GM18526 (cell line): ENCODE measurements around the gene PPIL6.

ENCODE experiments used
- POLR2A ChIP-seq: IDR thresholded peaks from 3 replicates; pipeline ENCODE4 v1.6.1; 2011; ENCODE audit not compliant: insufficient read length; ENCODE audit errors: extremely low read depth

The PPIL6 gene

DNA sequence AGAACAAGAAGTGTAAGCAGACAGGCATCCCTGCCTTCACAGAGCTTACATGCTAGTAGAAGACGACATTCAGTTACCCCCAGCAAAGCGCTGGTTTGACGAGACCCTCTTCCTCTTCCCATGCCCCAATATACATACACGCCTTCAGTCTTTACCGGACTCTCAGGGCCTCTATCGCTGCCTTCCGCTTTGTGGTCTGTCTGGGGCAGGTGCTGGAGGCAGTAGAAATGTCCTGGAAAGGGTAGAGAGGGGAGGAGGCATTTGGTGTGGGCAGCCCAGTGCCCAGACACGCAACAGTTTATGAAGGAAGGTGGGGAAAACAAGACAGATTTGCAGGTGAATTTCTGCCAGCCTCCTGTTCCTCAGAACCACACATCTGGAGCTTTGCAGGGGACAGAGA is 6.1 kb upstream of the PPIL6 start:
- TF ChIP-seq POLR2A: no peak

GRCh38 chr6:109446072-109446471 is 5.6 kb upstream of the PPIL6 start:
- no peak for TF ChIP-seq POLR2A

DNA sequence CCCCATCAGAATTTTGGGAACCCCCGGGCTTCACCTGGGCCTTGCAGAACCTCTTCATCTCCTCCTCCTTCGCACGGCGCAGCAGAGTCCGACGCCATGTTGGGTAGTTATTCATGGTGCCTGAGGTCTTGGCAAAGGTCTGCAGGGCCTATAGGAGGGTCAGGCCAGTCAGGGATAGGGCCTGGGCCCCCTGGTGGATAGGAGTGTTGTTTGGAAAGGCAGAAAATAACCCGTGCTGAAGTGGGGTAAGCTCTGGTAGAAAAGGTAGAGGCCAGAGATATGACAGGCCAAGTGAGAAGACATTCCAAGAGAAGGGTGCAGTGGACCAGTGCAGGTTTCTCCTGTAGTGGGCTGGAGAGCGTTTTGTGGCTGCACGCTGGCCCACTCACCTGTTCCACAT is 5.0 kb upstream of the PPIL6 start:
- no peak for TF ChIP-seq POLR2A

DNA sequence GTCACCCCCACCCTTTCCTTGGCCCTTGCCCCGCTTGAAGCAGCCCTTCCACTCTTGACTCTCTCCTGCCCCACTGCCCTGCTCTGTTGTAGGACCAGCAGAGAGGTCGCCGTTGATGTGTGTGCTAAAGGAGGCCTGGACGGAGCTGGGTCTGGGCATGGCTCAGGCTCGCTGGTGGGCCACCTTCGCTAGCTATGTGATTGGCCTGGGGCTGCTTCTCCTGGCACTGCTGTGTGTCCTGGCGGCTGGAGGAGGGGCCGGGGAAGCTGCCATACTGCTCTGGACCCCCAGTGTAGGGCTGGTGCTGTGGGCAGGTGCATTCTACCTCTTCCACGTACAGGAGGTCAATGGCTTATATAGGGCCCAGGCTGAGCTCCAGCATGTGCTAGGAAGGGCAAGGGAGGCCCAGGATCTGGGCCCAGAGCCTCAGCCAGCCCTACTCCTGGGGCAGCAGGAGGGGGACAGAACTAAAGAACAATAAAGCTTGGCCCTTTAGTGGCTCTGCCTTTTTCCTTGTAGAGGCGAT is 3.1 kb upstream of the PPIL6 start:
- no peak for TF ChIP-seq POLR2A

DNA sequence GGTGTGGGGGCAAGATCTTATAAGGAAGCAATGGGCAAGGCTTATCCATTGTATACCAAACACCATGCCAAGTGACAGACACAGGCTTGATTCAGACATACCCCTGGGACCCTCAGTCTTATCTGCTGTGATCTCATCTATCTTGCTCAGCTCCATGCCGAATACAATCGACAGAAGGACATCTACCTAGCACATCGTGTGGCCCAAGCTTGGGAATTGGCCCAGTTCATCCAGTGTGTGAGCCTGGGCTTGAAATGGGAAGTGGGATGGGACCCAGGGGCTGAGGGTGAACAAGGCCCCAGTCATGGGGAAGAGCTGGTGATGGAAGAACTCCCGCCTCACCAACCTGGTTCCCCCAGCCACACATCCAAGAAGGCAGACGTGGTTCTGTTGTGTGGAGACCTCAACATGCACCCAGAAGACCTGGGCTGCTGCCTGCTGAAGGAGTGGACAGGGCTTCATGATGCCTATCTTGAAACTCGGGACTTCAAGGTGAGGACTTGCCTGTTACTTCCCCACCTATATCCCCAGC is 2.0 kb upstream of the PPIL6 start:
- TF ChIP-seq POLR2A: no peak

DNA sequence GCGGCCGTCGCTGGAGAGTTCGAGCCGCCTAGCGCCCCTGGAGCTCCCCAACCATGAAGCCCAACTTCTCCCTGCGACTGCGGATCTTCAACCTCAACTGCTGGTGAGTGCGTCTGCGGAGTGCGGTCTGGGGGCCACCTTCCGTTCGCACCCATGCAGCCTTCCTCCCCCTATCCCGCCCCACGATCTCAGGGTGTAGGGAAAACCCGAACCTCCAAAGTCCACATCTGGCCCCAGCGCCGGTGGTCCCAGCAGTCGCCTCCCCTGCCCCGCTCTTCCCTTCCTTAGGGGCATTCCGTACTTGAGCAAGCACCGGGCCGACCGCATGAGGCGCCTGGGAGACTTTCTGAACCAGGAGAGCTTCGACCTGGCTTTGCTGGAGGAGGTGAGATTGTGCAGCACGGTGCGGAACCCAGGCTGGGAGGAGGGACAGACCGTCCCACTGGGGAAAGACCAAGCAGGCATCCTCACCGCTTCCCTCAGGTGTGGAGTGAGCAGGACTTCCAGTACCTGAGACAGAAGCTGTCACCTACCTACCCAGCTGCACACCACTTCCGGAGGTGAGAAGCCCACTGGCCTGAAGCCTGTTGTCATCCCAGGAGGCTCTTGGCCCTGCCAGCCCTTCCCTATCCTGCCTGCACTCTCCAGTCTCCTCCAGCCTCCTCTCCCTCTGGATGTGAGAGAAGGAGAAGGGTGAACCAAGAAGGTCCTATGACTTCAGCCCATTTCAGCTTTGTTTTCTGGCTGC is 815 bp upstream of the PPIL6 start:
- no peak for TF ChIP-seq POLR2A

GRCh38 chr6:109436041-109436440 is 4.4 kb downstream of the PPIL6 start:
- no peak for TF ChIP-seq POLR2A

GRCh38 chr6:109434456-109434855 is 6.0 kb downstream of the PPIL6 start:
- no peak for TF ChIP-seq POLR2A

GRCh38 chr6:109429496-109429895 is 10.9 kb downstream of the PPIL6 start:
- TF ChIP-seq POLR2A: no peak

- TF ChIP-seq POLR2A: no peak
Observed at GRCh38 chr6:109428889-109429477, 11.4 kb downstream of the PPIL6 start.

DNA sequence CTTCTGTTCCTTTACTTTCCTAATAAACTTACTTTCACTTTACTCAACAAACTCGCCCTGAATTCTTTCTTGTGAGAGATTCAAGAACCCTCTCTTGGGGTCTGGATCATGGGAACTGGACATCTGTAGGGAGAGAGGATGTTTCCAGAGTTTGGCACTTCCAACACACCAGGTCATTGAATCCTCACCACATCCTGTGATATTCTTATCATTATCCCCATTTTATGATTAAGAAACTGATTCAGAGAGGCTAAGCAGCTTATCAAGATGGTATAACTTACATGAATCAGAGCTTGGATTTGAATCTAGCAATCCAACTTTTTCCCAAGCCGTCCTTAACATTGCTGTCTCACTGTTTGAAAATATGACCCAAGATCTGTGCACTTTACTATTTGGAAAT is 15.5 kb downstream of the PPIL6 start:
- no peak for TF ChIP-seq POLR2A

DNA sequence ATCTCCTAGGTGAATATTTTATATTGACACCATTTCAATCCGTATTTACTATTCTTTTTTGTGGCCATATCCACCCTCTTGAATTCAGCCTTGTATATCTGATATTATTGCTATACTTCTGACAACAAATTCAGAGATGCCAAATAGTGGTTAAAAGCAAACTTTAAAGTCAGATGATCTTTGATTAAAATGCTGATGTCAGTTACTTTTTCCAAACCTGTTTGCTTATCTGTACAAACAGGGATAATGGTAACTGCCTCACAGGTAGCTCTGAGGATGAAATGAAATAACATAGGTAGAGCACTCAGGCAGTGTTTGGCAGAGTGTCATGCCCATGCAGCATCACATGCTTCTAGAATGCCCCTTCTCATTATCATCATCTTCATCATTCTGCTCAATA is 19.2 kb downstream of the PPIL6 start:
- no peak for TF ChIP-seq POLR2A

DNA sequence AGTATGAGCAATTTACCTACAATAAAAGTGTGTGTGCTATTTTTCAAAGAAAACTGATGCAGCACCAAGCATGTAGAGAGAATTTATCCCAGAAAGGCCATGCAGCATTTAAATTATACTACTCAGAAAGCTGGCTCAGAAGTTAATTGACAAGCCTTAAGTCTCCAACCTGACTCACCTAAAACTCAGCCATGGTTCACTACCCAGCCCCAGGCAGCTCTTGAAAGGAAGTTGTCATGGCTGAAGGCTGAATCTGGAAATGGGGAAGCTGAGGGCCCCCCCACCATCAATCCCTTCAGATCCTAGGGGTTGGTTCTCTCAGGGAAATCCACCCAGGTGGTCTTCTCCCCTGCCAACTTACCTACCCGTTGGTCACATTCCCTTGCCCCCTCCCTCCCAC is 19.7 kb downstream of the PPIL6 start:
- no peak for TF ChIP-seq POLR2A

DNA sequence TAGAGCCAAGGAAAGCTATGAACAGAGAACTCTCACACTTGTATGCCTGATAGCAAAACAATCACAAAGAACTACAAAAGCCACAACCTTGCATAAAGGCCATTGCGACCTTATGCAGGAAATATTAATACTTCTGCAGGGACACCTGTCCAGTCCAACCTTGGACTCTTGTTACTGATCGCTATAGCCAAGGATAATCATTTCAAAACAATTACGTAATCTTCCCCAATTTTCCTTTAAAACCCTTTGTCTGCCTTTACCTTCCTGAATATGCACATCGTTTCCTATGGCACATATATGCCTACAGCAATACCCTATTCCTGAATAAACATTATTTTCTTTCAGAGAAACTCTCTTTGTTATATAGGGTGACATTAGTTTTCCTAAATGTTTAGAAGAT is 22.8 kb downstream of the PPIL6 start:
- no peak for TF ChIP-seq POLR2A

- no peak for TF ChIP-seq POLR2A
Observed at GRCh38 chr6:109411034-109411433, 29.4 kb downstream of the PPIL6 start.

- no peak for TF ChIP-seq POLR2A
Observed at GRCh38 chr6:109406196-109406595, 34.2 kb downstream of the PPIL6 start.

- TF ChIP-seq POLR2A: no peak
Observed at GRCh38 chr6:109397020-109397419, 43.4 kb downstream of the PPIL6 start.

DNA sequence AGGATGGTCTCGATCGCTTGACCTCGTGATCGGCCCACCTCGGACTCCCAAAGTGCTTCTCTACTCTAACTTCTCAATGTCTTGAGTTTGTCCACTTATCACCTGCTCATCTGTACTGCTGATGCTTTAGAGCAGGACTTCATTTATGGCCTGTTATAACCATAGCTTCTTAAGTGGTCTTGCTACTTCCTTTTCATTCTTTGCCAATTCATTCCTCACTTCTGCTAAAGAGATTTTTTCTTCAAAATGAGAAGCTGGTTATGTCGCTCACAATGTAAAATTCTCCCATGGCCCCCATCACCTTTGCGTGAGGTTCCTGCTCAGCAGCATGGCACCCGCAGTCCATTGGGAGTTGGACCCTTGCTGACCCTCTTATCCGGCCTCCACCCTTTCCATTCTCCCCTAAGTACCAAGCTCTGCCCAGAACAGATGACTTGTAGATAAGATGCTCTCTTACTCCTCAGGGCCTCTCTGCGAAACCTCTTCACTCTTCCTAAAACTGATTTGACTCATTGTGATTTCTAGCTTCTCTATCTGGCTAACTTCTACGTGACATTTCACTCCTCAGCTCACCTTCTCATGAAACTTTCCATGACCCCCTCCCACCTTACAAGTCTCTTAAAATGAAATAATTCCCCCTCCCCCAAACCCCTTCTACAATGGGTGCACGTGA is 44.2 kb downstream of the PPIL6 start:
- no peak for TF ChIP-seq POLR2A
